GM15510 (cell line): Measurements from ENCODE around the gene NECAB3.

Experiments used
- POLR2A ChIP-seq: IDR thresholded peaks from 3 replicates; pipeline ENCODE4 v1.6.1; 2011; ENCODE audit warnings: borderline replicate concordance; ENCODE audit not compliant: insufficient read length; ENCODE audit errors: extremely low read depth

The NECAB3 gene

GRCh38 chr20:33660035-33660684, 14.1 kb downstream of the NECAB3 start:
- no peak for TF ChIP-seq POLR2A

GRCh38 chr20:33659341-33660034, 14.7 kb downstream of the NECAB3 start:
- TF ChIP-seq POLR2A: no peak

- TF ChIP-seq POLR2A: no peak
Measured at GRCh38 chr20:33658929-33659328, 15.3 kb downstream of the NECAB3 start.

GRCh38 chr20:33658510-33658909, 15.7 kb downstream of the NECAB3 start:
- TF ChIP-seq POLR2A: no peak

GRCh38 chr20:33657704-33658095, 16.5 kb downstream of the NECAB3 start:
- TF ChIP-seq POLR2A: no peak

- TF ChIP-seq POLR2A: no peak
Measured at GRCh38 chr20:33656783-33657703, 17.2 kb downstream of the NECAB3 start.

GRCh38 chr20:33656010-33656782, 18.0 kb downstream of the NECAB3 start:
- TF ChIP-seq POLR2A: no peak

- no peak for TF ChIP-seq POLR2A
Measured at GRCh38 chr20:33655164-33655563, 19.1 kb downstream of the NECAB3 start.

GRCh38 chr20:33654680-33655161, 19.5 kb downstream of the NECAB3 start:
- no peak for TF ChIP-seq POLR2A

- no peak for TF ChIP-seq POLR2A
Measured at GRCh38 chr20:33653900-33654596, 20.2 kb downstream of the NECAB3 start.

- TF ChIP-seq POLR2A: no peak
Measured at GRCh38 chr20:33653218-33653899, 20.9 kb downstream of the NECAB3 start.

- no peak for TF ChIP-seq POLR2A
Measured at GRCh38 chr20:33651562-33652048, 22.6 kb downstream of the NECAB3 start.

GRCh38 chr20:33650753-33651561, 23.3 kb downstream of the NECAB3 start:
- TF ChIP-seq POLR2A: no peak

GRCh38 chr20:33650111-33650752, 24.0 kb downstream of the NECAB3 start:
- TF ChIP-seq POLR2A: no peak
